Mucosa of rectum (tissue), 2 donors: ENCODE measurements around the gene AKT3.

Experiments used
- H3K27ac ChIP-seq, 2 donors: one replicate each; pipeline ENCODE4 v1.7.0; 2013; ENCODE audit warnings: inconsistent platforms in 2 of 2, low read depth in 2 of 2, low read length in 2 of 2
- H3K27me3 ChIP-seq, 2 donors: one replicate each; pipeline ENCODE4 v1.7.0; 2013; ENCODE audit warnings: low read length in 2 of 2; ENCODE audit not compliant: control insufficient read depth in 2 of 2, insufficient read depth in 2 of 2
- H3K36me3 ChIP-seq, 2 donors: one replicate each; pipeline ENCODE4 v1.7.0; 2013; ENCODE audit warnings: low read length in 2 of 2; ENCODE audit not compliant: control insufficient read depth in 2 of 2, insufficient read depth in 2 of 2
- H3K4me1 ChIP-seq, 2 donors: one replicate each; pipeline ENCODE4 v1.7.0; 2013; ENCODE audit warnings: low read length in 2 of 2, mild to moderate bottlenecking in 1 of 2; ENCODE audit not compliant: control insufficient read depth in 2 of 2, insufficient read depth in 2 of 2
- H3K4me3 ChIP-seq, 2 donors: one replicate each; pipeline ENCODE4 v1.7.0; 2013; ENCODE audit warnings: low read length in 2 of 2
- H3K9ac ChIP-seq, 2 donors: one replicate each; pipeline ENCODE4 v1.7.0; 2013; ENCODE audit warnings: low read length in 2 of 2, low read depth in 1 of 2, mild to moderate bottlenecking in 1 of 2
- H3K9me3 ChIP-seq, 2 donors: one replicate each; pipeline ENCODE4 v1.7.0; 2013; ENCODE audit warnings: low read length in 2 of 2; ENCODE audit not compliant: control insufficient read depth in 2 of 2
- donor health status: healthy.
- donor health status: Normal muscosa, but diverticular disease.

Gene AKT3

GRCh38 chr1:243580984-243581383 is 269.1 kb downstream of the AKT3 start:
- Histone ChIP-seq H3K36me3 (peaks cover 0 to 3% of the 10 kb centered on the region in 2 donors), H3K4me1 (no peaks in the 10 kb centered on the region), H3K27ac (no peak overlapping the region), H3K4me3 (no peak overlapping the region), H3K9ac (no peak overlapping the region), H3K9me3 (peaks cover 0 to 15% of the 10 kb centered on the region in 2 donors), H3K27me3 (no peaks in the 10 kb centered on the region)

GRCh38 chr1:243580072-243580471 is 270.0 kb downstream of the AKT3 start:
- H3K4me3 ChIP-seq, result no peak overlapping the region
- peaks cover 0 to 12% of the 10 kb centered on the region in 2 donors for H3K9me3 ChIP-seq

GRCh38 chr1:243575070-243575469 is 275.0 kb downstream of the AKT3 start:
- no peak overlapping the region for H3K9ac ChIP-seq
- H3K9me3 ChIP-seq, result no peaks in the 10 kb centered on the region
- H3K27me3 ChIP-seq, result no peaks in the 10 kb centered on the region
- H3K27ac ChIP-seq, result no peak overlapping the region
- H3K4me3 ChIP-seq, result no peak overlapping the region
- H3K36me3 ChIP-seq, result no peaks in the 10 kb centered on the region
- H3K4me1 ChIP-seq, result no peaks in the 10 kb centered on the region

More at GRCh38 chr1:243580072-243580471, 270.0 kb downstream of the AKT3 start:
- Histone ChIP-seq H3K36me3 (peaks cover 0 to 3% of the 10 kb centered on the region in 2 donors), H3K27me3 (no peaks in the 10 kb centered on the region), H3K9ac (no peak overlapping the region), H3K27ac (no peak overlapping the region), H3K4me1 (no peaks in the 10 kb centered on the region)

GRCh38 chr1:243572940-243573339 is 277.1 kb downstream of the AKT3 start:
- Histone ChIP-seq H3K36me3 (no peaks in the 10 kb centered on the region), H3K9me3 (no peaks in the 10 kb centered on the region), H3K9ac (no peak overlapping the region), H3K4me1 (no peaks in the 10 kb centered on the region), H3K27me3 (no peaks in the 10 kb centered on the region), H3K27ac (no peak overlapping the region), H3K4me3 (no peak overlapping the region)

- Histone ChIP-seq H3K4me1 (no peaks in the 10 kb centered on the region), H3K36me3 (no peaks in the 10 kb centered on the region), H3K9me3 (no peaks in the 10 kb centered on the region), H3K4me3 (no peak overlapping the region), H3K27ac (no peak overlapping the region), H3K9ac (no peak overlapping the region), H3K27me3 (no peaks in the 10 kb centered on the region)
These were observed 281.2 kb downstream of the AKT3 start for GRCh38 chr1:243568793-243569192.

GRCh38 chr1:243564814-243565213 is 285.2 kb downstream of the AKT3 start:
- Histone ChIP-seq H3K27me3 (no peaks in the 10 kb centered on the region), H3K9ac (no peak overlapping the region), H3K9me3 (no peaks in the 10 kb centered on the region), H3K4me3 (no peak overlapping the region), H3K4me1 (no peaks in the 10 kb centered on the region), H3K36me3 (no peaks in the 10 kb centered on the region), H3K27ac (no peak overlapping the region)

- no peaks in the 10 kb centered on the region for H3K4me1 ChIP-seq
- H3K27ac ChIP-seq, result no peak overlapping the region
- H3K9ac ChIP-seq, result no peak overlapping the region
- no peaks in the 10 kb centered on the region for H3K9me3 ChIP-seq
- no peak overlapping the region for H3K4me3 ChIP-seq
- H3K27me3 ChIP-seq, result no peaks in the 10 kb centered on the region
- no peaks in the 10 kb centered on the region for H3K36me3 ChIP-seq
These were observed 286.3 kb downstream of the AKT3 start for GRCh38 chr1:243563732-243564131.

- Histone ChIP-seq H3K4me1 (no peaks in the 10 kb centered on the region), H3K9ac (no peak overlapping the region), H3K9me3 (no peaks in the 10 kb centered on the region), H3K27ac (no peak overlapping the region), H3K27me3 (no peaks in the 10 kb centered on the region), H3K4me3 (no peak overlapping the region), H3K36me3 (no peaks in the 10 kb centered on the region)
These were observed 287.6 kb downstream of the AKT3 start for GRCh38 chr1:243562473-243562872.

- Histone ChIP-seq H3K4me1 (no peaks in the 10 kb centered on the region), H3K27me3 (no peaks in the 10 kb centered on the region), H3K27ac (no peak overlapping the region), H3K36me3 (no peaks in the 10 kb centered on the region), H3K9me3 (no peaks in the 10 kb centered on the region), H3K9ac (no peak overlapping the region), H3K4me3 (no peak overlapping the region)
These were observed 288.3 kb downstream of the AKT3 start for GRCh38 chr1:243561588-243562319.

- H3K27ac ChIP-seq, result no peak overlapping the region
- no peaks in the 10 kb centered on the region for H3K36me3 ChIP-seq
- H3K4me1 ChIP-seq, result no peaks in the 10 kb centered on the region
- no peaks in the 10 kb centered on the region for H3K9me3 ChIP-seq
- H3K9ac ChIP-seq, result no peak overlapping the region
- no peak overlapping the region for H3K4me3 ChIP-seq
- H3K27me3 ChIP-seq, result no peaks in the 10 kb centered on the region
These were observed 290.4 kb downstream of the AKT3 start for GRCh38 chr1:243559575-243560162.
